ENCODE results near the gene MRPL42. TPM values are rescaled to one million over a fixed set of nuclear protein-coding genes. Genes with fewer than 3 reads are reported as not detected.

Gene MRPL42
- total RNA-seq, 1 experiment from 2014 or later, result 61.0 TPM

DNA sequence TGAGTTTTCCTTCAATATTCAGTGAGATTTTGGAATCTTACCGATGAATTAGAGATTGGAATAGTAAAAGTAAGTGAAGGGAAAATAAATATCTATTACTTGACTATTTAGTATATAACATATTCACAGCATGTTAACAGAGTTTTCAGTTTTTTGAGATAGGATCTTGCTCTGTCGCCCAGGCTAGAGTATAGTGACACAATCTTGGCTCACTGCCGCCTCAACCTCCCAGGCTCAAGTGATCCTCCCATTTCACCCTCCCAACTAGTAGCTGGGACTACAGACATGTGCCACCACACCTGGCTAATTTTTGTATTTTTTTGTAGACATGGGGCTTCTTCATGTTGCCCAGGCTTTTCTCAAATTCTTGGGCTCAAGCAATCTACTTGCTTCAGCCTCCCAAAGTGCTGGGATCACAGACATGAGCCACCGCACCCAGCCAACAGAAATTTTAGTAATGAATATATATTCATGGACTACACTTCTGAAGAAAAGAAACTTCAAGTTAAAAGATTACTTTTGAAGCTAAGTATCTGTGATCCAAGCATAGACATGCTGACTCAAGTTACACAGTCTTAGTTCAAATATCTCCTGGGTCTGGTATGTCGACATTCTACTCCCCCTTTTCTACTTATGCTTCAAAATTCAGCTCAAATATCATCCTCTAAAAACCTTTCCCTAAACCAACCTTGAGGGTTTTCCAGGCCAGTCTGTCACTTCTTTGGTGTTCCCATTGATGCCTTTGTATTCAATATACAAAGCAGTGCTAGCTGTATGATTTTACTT, 39.3 kb upstream of the MRPL42 start:
- peaks cover 97% of the 10 kb centered on the region for H3K79me2 ChIP-seq (ENCODE audit: low read depth)
- POLR2A ChIA-PET (ENCODE audit: unreplicated experiment), result interaction anchor here (0.6 kb wide), 1 partner anchor 414 kb away, joined by 37 read pairs; no protein-coding TSS in a partner anchor
- no peaks in the 10 kb centered on the region for H3K9me2 ChIP-seq (ENCODE audit: insufficient read depth)
- no peak for DNase-seq
- no peak overlapping the region for H3K4me3 ChIP-seq
- peaks cover 9% of the 10 kb centered on the region; the same call in 1 of the 2 replicates for H3F3A ChIP-seq (ENCODE audit: insufficient read depth, low read depth)
- no peaks in the 10 kb centered on the region; the same call in 1 of the 2 replicates for H3K4me1 ChIP-seq (replicated peaks; ENCODE audit: insufficient read depth)
- BruUV-seq (replicated peaks), result no TSS peak
- H3K36me3 ChIP-seq (ENCODE audit: low read depth), result no peaks in the 10 kb centered on the region
- TF ChIP-seq EZH2 (IDR thresholded peaks at IDR 0.05; ENCODE audit: low read depth), result no peak
- TF ChIP-seq, protein P1, sequence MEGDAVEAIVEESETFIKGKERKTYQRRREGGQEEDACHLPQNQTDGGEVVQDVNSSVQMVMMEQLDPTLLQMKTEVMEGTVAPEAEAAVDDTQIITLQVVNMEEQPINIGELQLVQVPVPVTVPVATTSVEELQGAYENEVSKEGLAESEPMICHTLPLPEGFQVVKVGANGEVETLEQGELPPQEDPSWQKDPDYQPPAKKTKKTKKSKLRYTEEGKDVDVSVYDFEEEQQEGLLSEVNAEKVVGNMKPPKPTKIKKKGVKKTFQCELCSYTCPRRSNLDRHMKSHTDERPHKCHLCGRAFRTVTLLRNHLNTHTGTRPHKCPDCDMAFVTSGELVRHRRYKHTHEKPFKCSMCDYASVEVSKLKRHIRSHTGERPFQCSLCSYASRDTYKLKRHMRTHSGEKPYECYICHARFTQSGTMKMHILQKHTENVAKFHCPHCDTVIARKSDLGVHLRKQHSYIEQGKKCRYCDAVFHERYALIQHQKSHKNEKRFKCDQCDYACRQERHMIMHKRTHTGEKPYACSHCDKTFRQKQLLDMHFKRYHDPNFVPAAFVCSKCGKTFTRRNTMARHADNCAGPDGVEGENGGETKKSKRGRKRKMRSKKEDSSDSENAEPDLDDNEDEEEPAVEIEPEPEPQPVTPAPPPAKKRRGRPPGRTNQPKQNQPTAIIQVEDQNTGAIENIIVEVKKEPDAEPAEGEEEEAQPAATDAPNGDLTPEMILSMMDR (conservative IDR thresholded peaks at IDR 0.05), result no peak
- no peaks in the 10 kb centered on the region for H3K27me3 ChIP-seq (ENCODE audit: insufficient read depth, low read depth)
- CTCF ChIA-PET, result interaction anchor here (0.5 kb wide), 1 partner anchor 8 kb away, joined by 3 read pairs; no protein-coding TSS in a partner anchor
- H3K27ac ChIP-seq, result no peak overlapping the region
- H3K9me3 ChIP-seq (ENCODE audit: insufficient read depth, low read depth), result no peaks in the 10 kb centered on the region
- no peak overlapping the region for H3K4me2 ChIP-seq
- H4K20me1 ChIP-seq (ENCODE audit: insufficient read depth), result peaks cover 92% of the 10 kb centered on the region
- intact Hi-C loops (cut with micrococcal nuclease; ENCODE audit: unreplicated experiment), result no loop called here
- no peak overlapping the region for H2AFZ ChIP-seq

DNA sequence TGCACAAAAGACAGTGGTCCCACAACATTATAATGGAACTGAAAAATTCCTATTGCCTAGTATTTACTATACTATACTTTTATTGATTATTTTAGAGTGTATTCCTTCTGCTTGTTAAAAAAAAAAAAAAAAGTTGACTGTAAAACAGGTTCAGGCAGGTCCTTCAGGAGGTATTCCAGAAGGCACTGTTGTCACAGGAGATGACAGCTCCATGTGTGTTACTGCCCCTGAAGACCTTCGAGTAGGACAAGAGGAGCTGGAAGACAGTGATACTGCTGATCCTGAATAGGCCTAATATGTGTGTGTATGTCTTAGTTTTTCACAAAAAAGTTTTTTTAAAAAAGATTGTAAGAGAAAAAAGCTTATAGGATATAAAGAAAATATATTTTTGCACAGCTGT, 37.9 kb upstream of the MRPL42 start:
- H3K4me3 ChIP-seq, result no peak overlapping the region
- intact Hi-C loops (cut with micrococcal nuclease; ENCODE audit: unreplicated experiment), result no loop called here
- no peak overlapping the region for H2AFZ ChIP-seq
- no peaks in the 10 kb centered on the region for H3K27me3 ChIP-seq (ENCODE audit: insufficient read depth, low read depth)
- POLR2A ChIA-PET (ENCODE audit: unreplicated experiment), result no interaction called here
- H3K4me2 ChIP-seq, result no peak overlapping the region
- BruUV-seq (replicated peaks), result no TSS peak
- peaks cover 5% of the 10 kb centered on the region; the same call in 1 of the 2 replicates for H3F3A ChIP-seq (ENCODE audit: insufficient read depth, low read depth)
- CTCF ChIA-PET, result interaction anchor here (0.6 kb wide), 1 partner anchor 72 kb away, joined by 3 read pairs; no protein-coding TSS in a partner anchor
- no peaks in the 10 kb centered on the region for H3K9me2 ChIP-seq (ENCODE audit: insufficient read depth)
- H4K20me1 ChIP-seq (ENCODE audit: insufficient read depth), result peaks cover 94% of the 10 kb centered on the region
- H3K4me1 ChIP-seq (replicated peaks; ENCODE audit: insufficient read depth), result no peaks in the 10 kb centered on the region; the same call in 1 of the 2 replicates
- H3K79me2 ChIP-seq (ENCODE audit: low read depth), result peaks cover 97% of the 10 kb centered on the region
- H3K36me3 ChIP-seq (ENCODE audit: low read depth), result no peaks in the 10 kb centered on the region
- TF ChIP-seq, protein P1 (conservative IDR thresholded peaks at IDR 0.05), result no peak
- TF ChIP-seq EZH2 (IDR thresholded peaks at IDR 0.05; ENCODE audit: low read depth), result no peak
- DNase-seq, result no peak
- no peaks in the 10 kb centered on the region for H3K9me3 ChIP-seq (ENCODE audit: insufficient read depth, low read depth)
- no peak overlapping the region for H3K27ac ChIP-seq

DNA sequence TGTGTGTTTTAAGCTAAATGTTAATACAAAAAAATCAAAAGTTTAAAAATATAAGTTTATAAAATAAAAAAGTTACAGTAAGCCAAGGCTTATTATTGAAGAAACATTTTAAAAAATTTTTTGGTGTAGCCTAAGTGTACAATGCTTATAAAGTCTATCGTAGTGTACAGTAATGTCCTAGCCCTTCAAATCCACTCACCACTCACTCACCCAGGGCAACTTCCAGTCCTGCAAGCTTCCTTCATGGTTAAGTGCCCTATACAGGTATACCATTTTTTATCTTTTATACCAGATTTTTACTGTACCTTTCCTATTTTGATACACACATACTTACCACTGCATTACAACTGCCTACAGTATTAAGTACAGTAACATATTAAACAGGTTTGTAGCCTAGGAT, 37.5 kb upstream of the MRPL42 start:
- BruUV-seq (replicated peaks), result no TSS peak
- TF ChIP-seq, protein P1 (conservative IDR thresholded peaks at IDR 0.05), result no peak
- TF ChIP-seq EZH2 (IDR thresholded peaks at IDR 0.05; ENCODE audit: low read depth), result no peak
- H3K4me3 ChIP-seq, result no peak overlapping the region
- ChIA-PET POLR2A (ENCODE audit: unreplicated experiment) (no interaction called here), CTCF (interaction anchor here (0.6 kb wide), 1 partner anchor 72 kb away, joined by 3 read pairs; no protein-coding TSS in a partner anchor)
- no peak overlapping the region for H3K4me2 ChIP-seq
- H3K4me1 ChIP-seq (replicated peaks; ENCODE audit: insufficient read depth), result no peaks in the 10 kb centered on the region; the same call in 1 of the 2 replicates
- H3K79me2 ChIP-seq (ENCODE audit: low read depth), result peaks cover 97% of the 10 kb centered on the region
- intact Hi-C loops (cut with micrococcal nuclease; ENCODE audit: unreplicated experiment), result no loop called here
- no peaks in the 10 kb centered on the region for H3K27me3 ChIP-seq (ENCODE audit: insufficient read depth, low read depth)
- no peak overlapping the region for H3K27ac ChIP-seq
- H3K9me3 ChIP-seq (ENCODE audit: insufficient read depth, low read depth), result no peaks in the 10 kb centered on the region
- H3K9me2 ChIP-seq (ENCODE audit: insufficient read depth), result no peaks in the 10 kb centered on the region
- peaks cover 5% of the 10 kb centered on the region; the same call in 1 of the 2 replicates for H3F3A ChIP-seq (ENCODE audit: insufficient read depth, low read depth)
- peaks cover 92% of the 10 kb centered on the region for H4K20me1 ChIP-seq (ENCODE audit: insufficient read depth)
- no peak overlapping the region for H2AFZ ChIP-seq
- H3K36me3 ChIP-seq (ENCODE audit: low read depth), result no peaks in the 10 kb centered on the region
- no peak for DNase-seq

Data from PC-9 (cell line).